ENCODE data around the gene SKOR1.

SKOR1 gene, protein sequence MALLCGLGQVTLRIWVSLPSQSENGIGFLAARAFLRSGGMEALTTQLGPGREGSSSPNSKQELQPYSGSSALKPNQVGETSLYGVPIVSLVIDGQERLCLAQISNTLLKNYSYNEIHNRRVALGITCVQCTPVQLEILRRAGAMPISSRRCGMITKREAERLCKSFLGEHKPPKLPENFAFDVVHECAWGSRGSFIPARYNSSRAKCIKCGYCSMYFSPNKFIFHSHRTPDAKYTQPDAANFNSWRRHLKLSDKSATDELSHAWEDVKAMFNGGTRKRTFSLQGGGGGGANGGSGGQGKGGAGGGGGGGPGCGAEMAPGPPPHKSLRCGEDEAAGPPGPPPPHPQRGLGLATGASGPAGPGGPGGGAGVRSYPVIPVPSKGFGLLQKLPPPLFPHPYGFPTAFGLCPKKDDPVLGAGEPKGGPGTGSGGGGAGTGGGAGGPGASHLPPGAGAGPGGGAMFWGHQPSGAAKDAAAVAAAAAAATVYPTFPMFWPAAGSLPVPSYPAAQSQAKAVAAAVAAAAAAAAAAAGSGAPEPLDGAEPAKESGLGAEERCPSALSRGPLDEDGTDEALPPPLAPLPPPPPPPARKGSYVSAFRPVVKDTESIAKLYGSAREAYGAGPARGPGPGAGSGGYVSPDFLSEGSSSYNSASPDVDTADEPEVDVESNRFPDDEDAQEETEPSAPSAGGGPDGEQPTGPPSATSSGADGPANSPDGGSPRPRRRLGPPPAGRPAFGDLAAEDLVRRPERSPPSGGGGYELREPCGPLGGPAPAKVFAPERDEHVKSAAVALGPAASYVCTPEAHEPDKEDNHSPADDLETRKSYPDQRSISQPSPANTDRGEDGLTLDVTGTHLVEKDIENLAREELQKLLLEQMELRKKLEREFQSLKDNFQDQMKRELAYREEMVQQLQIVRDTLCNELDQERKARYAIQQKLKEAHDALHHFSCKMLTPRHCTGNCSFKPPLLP

DNA sequence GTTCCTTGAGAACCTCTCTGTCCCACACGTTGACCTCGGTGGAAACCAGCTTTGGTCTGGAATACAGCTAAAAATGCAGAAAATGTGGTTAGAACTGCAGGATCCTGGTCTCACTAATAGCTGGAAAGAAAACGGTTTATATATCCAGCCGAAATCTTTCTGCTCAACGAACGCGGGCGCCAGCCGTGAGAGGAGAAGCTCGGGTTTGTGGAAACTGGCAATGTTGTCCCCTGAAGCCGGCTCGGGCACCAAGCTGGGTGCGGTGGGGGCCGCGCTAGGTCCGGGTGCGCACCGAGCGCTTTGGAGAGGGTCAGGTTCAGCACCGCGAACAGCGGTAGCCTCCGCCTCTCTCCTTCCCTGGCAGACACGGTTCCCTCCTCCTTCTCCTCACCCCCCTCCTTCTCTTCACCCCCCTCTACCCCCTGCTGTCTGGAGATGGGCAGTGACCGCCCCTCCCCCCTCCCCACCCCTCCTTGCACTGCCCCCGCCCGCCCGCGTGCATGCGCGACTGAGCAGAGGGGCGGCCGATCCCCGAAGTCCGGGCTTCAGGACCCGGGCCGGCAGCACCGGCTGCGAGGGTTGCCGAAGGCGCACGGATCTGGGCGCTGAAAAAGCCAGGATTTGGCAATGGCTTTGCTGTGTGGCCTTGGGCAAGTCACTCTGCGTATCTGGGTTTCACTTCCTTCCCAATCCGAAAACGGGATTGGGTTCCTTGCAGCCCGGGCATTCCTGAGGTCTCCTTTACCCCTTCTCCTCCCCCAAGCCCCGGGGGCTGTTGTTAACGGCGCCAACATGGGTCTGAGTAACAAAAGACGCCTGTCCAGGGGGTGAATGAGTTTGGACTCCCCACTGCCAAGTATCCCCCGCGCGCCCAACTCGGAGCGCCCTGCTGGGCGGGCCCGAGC is at the start of gene SKOR1:
Gene SKOR1 (plus strand): TSS at position 534 of the 905 bp plus-strand sequence. CDS start 94 bp downstream, at position 628.
- DNase-seq (ENCODE audit: low read depth): no peak

DNA sequence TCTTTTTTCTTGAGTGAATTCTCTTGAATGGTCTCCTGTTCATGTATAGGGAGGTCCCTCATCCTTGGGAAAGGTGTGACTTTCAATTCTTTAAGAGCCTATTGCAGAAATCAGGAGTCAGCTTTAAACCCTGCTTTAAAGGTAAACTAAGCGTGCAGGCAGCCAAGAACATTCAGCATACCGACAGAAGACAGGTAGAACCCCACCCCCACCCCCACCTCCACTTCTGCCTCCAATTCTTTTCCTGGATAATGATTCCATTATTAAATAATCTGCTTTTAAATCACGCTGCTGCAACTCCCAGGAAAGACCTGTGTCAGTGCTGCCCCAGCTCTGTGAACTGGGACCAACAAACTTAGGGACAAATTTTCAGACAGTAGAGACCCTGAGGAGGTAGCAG is 49.3 kb upstream of the SKOR1 start:
- DNase-seq (ENCODE audit: low read depth): no peak

GRCh38 chr15:67776600-67776999 is 48.7 kb upstream of the SKOR1 start:
- no peak for DNase-seq (ENCODE audit: low read depth)

GRCh38 chr15:67777071-67777470 is 48.2 kb upstream of the SKOR1 start:
- DNase-seq (ENCODE audit: low read depth): no peak

DNA sequence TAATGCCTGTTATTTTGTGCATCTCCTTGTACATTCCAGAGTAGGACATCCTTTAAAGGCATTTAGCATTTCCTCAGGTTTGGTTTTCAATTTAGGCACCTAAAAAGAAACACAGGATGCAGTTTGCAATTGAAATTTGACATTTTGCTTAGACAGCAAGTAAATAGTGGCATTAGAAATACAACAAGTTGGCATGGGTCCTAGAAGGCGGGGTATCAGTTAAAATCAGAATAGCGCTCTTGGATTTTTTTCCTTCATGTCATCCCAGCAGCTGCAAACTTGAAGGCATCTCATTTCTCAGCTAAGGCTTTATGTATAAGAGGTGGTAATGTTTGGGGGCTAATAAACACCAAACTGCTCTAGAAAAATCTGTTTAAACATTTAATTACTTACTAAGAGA is 47.5 kb upstream of the SKOR1 start:
- DNase-seq (ENCODE audit: low read depth): no peak

- DNase-seq (ENCODE audit: low read depth): no peak
These were observed 46.3 kb upstream of the SKOR1 start for GRCh38 chr15:67778968-67779548.

GRCh38 chr15:67779549-67780111 is 45.7 kb upstream of the SKOR1 start:
- DNase-seq (ENCODE audit: low read depth): no peak

DNA sequence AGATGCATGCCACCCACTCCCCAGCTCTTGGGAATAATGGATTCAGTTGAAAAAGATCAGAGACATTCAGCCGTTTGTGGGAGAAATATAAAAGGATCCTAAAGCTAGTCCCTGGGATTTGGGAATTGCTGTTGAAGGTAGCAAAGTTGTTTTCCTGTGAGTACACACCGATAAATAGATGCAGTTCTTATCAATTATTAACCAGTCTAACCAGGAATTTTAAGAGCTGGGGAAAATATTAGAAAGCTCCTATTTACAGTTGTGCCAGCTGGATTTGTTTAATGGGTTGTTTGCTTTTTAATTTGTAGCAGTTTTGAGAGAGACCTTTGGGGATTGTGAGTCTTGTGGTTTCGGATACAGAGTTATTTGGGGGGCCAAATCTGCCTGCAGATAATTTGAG is 44.2 kb upstream of the SKOR1 start:
- no peak for DNase-seq (ENCODE audit: low read depth)

- no peak for DNase-seq (ENCODE audit: low read depth)
These were observed 43.2 kb upstream of the SKOR1 start for GRCh38 chr15:67781907-67782690.

- no peak for DNase-seq (ENCODE audit: low read depth)
These were observed 42.7 kb upstream of the SKOR1 start for GRCh38 chr15:67782691-67782991.

- peak; percentile 17 for DNase-seq (ENCODE audit: low read depth)
These were observed 42.0 kb upstream of the SKOR1 start for GRCh38 chr15:67783303-67783702.

DNA sequence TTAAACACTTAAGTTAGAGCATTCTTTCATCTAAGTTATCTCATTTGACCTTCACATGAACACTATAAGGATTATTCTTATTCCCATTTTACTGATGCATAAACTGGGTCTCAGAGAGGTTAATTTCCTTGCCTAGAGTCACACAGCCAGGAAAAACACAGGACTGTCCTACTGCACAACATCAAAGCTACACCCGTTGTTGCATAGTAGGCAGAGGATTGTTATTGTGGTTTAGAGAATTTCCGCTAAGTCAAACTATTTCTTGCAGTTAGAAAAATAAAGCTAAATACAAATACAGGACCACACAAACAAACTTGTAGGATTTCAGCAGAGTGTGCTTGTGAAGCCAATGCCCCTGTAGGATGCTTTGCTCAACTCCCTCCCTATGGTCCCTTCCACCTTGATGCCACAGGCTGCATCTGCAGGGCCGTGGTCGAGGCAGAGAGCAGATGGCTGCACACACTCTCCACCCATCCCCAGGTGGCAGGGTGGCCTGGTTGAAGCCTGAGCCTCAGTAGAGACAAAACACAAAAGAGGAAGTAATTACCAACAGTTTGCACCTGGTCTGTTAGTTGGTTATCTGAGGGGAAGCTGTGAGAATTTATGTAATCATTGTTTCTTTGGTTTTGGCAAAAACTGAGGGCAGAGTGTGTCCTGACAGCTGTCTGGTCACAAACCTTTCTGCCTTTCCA is 41.1 kb upstream of the SKOR1 start:
- no peak for DNase-seq (ENCODE audit: low read depth)

DNA sequence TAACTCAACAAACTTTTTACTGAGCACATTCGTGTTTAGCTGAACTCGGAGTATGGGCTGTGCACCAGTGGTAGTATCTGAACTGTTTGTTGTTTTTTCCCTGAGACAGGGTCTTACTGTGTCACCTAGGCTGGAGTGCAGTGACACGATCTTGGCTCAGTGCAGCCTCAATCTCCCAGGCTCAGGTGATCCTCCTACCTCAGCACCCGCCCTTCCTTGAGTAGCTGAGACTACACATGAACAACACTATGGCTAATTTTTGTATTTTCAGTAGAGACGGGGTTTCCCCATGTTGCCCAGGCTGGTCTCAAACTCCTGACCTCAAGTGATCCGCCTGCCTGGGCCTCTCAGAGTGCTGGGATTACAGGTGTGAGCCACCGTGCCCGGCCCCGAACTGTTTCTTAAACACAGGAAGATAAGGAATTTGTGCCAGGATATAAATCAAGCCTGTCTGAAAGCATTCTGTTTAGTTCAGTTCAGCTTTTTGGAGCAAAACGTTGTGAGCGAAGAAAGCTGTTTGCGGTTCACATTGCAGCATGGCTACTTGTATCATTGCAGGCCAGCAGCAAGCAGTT is 40.4 kb upstream of the SKOR1 start:
- DNase-seq (ENCODE audit: low read depth): no peak

- DNase-seq (ENCODE audit: low read depth): no peak
These were observed 39.9 kb upstream of the SKOR1 start for GRCh38 chr15:67785431-67785830.

DNA sequence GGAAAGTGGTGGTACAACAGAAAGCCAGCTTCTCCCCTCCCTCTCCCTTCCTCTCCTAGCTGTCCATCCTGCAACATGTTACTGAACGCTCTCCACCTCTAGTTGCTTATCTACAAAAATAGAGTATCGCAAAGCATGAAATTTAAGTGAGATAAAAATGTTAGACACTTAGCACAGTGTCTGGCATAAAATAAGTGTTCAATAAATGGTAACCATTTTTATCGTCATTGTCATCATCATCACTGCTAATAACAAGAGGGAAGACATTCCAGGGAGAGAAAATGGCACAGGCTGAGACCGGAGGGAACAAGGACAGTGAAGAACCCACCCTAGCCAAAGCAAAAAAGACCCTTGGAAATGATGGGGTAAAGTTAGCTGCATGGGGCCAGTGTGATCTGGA is 38.7 kb upstream of the SKOR1 start:
- no peak for DNase-seq (ENCODE audit: low read depth)

DNA sequence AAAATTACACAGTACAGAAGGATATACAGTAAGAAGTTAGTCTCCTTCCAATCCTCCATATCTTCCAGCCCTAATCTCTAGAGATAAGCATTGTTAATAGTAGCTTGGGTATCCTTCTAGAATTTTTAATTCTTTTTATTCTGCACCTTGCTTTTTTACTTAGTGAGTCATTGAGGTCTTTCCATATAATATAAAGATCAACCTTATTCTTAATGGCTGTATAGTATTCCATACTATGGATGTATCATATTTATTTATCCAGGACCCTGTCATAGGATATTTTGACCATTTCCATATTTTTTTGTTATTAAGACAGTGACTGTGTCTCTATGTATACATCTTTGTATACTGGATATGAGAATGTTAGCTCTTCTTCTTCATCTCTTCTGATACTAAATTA is 36.3 kb upstream of the SKOR1 start:
- no peak for DNase-seq (ENCODE audit: low read depth)

GRCh38 chr15:67790610-67791319 is 34.5 kb upstream of the SKOR1 start:
- no peak for DNase-seq (ENCODE audit: low read depth)

DNA sequence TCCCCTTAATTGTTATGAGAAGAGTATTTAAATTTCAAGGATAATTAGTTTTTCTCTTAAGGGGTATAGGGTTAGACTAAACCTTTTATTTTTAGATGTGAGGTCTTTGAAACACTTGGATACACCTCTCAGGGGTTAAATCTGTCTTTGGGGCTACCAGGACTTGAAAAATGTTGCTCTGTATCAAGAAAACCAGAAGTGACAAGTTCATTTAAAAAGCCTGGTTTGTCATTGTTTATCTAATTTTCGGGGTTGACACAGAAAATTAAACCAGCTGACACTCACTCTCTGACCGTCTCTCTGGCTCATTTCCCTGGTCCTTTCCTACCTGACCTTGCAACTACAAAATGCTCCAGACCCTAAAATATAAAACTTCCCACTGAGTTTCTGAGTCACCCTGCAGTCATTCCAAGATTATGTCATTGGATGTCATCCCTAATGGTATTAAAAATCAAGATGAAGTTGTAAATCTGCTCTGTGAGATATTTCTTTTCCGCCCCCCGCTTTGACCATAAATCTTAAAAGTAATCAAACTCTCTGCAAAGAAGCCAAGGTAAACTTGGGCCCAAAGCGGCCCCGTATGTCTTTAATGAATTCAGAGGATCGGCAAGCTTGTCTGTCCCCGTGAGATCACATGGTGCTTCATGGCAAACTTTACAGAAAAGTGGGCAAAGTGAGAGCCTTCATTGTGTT is 32.9 kb upstream of the SKOR1 start:
- no peak for DNase-seq (ENCODE audit: low read depth)

All from activated T-cell treated with anti-CD3 and anti-CD28 coated beads for 48 hours (primary cell).